DMS153 treated with DMSO at 0.1 percent for 48 hours (cell line): ENCODE data around the gene KIR3DL3.
"Not testable (repeated sequence)": the region's sequence is repeated elsewhere in the genome, so short reads cannot be mapped to it uniquely, and the experiment has no call there.

ENCODE experiments used
- DNase-seq: peaks from one replicate; lab custom pipeline; 2025; ENCODE audit not compliant: unreplicated experiment; lab: John Stamatoyannopoulos, UW

The KIR3DL3 gene

DNA sequence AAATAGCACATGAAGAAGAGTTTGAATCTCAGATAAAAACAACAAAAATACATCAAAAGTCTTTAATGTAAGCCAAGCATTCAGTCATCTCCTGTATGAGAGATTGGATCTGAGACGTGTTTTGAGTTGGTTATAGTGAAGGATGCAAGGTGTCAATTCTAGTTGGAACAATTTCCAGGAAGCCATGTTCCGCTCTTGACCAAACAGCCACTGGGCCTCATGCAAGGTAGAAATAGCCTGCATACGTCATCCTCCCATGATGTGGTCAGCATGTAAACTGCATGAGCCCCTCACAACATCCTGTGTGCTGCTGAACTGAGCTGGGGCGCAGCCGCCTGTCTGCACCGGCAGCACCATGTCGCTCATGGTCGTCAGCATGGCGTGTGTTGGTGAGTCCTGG, at the start of gene KIR3DL3:
TSS of gene KIR3DL3 (plus strand) at position 301 of the 400 bp plus-strand sequence. CDS start at position 356, 55 bp downstream.
- no peak for DNase-seq

DNA sequence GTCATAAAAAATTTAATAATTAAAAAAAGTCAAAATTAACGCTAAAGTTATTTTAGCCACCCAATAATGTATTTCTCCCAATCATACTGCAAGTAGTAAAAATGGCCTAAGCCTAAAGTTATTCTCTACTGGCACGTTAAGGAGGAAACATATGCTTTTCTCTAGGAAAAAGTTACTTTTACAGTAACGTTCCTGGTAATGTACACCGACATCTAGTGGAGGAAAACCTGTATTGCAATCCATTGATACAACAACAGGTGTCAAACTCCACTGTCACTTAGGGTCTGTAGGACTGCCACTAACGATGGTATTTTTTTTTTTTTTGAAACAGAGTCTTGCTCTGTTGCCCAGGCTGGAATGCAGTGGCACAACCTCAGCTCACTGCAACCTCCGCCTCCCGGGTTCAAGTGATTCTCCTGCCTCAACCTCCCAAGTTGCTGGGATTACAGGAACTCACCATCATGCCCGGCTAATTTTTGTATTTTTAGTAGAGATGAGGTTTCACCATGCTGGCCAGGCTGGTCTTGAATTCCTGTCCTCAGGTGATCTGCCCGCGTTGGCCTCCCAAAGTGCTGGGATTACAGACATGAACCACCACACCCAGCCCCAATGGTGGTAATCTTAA, 47.9 kb upstream of the KIR3DL3 start:
- peak; percentile 13 for DNase-seq

DNA sequence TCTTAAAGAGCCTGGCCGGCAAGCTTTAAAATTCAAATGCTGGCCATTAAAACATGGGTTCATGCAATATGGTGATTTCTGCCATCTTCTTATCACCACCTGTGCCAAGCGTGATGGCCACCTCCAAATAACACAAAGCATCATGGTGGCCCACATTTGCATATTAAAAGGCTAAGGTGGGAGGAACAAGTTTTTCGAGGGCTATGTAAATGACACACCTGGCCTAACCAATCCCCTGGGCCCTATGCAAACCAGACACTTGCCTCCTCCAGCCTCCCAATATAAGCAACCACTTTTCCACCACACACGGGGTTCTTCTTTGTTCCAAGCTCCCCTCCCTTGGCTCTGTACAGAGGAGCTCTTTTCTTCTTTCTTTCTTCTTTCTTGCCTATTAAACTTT, 47.0 kb upstream of the KIR3DL3 start:
- no peak for DNase-seq

DNA sequence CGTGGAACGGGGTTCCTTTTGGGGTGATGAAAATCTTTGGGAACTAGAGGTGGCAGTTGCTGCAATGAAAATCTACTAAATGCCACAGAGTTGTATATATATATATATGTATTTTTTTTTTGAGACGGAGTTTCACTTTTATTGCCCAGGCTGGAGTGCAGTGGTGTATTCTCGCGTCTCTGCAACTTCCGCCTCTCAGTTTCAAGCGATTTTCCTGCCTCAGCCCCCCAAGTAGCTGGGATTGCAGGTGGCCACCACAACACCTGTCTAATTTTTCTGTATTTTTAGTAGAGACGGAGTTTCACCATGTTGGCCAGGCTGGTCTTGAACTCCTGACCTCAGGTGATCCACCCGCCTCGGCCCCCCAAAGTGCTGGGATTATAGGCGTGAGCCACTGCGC, 42.6 kb upstream of the KIR3DL3 start:
- DNase-seq, result not testable (repeated sequence)

DNA sequence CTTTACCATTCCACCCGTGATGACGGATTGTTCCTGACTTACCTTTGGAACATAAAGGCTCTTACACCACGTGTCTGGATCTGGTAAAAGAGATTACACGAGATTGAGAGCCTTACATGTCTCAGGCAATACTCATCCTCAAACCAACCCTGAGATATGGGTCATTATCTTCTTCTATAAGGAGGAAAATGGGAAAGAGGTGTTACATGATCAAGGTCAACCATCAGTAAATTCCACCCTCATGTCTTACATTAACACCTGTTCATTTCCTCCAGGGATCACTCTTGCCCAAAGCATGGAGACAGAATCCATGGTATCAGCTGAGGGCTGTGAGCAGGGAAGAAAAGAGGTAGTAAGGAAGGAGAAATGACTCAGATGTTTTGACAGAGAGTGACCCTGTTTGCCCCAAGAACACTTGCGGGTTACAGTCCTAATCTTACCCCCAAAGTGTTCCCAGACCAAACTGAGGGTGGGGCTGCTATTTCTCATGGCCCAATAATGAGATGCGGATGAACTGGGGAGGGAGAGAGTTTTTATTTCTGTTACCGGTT, 41.9 kb upstream of the KIR3DL3 start:
- no peak for DNase-seq

DNA sequence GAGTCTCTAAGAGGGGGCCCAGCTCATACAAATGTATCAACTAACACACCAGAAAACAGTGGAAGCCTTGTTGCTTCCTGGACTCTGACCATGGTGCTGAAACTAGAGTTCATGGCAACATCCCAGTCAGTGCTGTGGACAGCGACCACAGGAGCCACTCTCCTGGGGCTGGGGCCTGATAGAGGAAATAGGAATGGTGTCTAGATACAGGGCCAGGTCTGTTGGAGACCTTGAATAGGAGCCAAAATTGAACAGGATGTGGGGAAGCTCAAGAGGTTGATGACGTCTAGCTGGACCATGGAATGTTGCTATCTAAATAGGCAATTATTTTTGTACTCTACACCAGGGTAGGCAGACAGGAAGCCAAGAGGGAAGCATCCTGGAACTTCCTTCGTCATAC, 39.7 kb upstream of the KIR3DL3 start:
- no peak for DNase-seq

DNA sequence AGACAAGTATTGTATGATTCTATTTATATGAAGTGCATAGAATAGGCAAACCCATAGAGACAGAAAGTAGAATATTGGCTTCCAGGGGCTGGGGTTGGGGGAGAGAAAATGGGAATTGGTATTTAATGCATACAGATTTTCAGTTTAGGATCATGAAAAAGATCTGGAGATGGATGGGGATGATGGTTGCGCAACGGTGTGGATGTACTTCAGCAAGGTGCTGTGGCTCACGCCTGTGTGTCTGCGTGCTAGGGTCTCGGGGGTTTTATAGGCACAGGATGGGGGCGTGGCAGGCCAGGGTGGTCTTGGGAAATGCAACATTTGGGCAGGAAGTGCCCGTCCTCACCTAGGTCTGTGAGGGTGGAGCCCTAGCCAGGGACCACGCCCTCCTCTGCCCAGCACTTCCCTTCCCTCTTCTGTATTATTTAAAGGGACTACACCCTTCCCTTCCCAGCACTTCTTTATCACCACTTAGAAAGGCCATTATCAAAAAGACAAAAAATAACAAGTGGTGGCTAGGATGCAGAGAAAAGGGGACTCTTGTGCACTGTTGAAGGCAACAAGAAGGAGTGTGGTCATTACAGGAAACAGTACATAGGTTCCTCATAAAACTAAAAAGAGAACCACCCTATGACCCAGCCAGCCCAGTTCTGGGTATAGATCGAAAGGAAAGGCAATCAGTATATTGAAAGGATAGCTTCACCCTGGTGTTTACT, 32.5 kb upstream of the KIR3DL3 start:
- no peak for DNase-seq

DNA sequence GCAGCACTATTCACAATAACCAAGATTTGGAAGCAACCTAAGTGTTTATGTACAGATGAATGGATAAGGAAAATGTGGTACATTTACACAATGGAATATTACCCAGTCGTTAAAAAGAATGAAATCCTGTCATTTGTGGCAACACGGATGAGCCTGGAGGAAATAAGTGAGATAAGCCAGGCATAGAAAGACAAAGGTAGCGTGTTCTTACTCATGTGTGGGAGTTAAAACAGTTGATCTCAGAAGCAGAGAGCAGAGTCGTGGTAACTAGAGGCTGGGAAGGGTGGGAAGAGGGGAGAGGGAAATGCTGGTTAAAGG, 32.0 kb upstream of the KIR3DL3 start:
- no peak for DNase-seq

DNA sequence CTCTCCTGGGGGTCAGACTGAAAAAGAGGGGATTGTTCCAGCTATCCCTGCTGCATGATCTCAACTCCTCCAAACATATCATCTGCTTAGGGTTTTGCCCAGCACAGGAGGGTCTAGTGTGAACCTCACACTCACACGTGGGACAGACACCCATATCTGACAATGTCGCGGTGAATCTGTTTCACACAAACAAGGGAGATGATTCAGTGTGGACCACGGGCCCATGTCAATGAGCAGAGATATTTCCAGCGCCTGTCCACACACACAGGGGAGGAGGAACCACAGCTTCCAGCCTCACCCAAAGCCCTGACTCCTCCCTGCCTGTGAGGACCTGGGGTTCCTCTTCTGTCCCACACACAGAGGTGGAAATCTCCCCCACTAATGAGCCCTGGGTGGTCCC, 29.6 kb upstream of the KIR3DL3 start:
- no peak for DNase-seq

DNA sequence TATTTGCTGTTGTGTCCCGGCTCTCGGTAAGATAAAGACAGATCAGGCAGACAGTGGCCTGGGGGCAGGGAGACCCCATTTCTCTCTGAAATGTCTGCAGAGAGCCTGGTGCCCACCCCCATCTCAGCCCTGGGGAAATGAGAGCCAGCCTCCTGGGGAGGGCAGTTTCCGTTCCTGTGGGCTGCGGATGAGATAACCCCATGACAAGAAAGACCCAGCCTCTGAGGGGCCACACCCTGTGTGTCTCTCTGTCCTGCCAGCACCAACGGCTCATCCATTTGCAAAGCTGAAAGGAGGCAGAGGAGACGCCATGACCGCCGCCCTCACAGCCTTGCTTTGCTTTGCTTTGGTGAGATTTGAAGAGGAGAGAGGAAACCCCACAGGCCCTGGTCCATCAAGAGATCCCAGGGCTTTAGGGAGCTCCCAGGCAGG, 28.1 kb upstream of the KIR3DL3 start:
- DNase-seq, result no peak

DNA sequence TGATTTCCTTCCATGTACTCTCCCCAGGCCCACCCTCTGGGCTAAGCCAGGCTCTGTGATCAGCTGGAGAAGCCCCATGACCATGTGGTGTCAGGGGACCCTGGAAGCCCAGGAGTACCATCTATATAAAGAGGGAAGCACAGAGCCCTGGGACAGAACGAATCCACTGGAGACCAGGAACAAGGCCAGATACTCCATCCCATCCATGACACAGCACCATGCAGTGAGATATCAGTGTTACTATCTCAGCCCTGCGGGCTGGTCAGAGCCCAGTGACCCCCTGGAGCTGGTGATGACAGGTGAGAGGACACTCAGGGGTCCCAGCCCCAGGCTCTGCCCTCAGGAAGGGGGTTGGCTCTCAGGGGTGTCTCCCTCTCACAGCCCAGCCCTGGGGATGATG, 27.5 kb upstream of the KIR3DL3 start:
- DNase-seq, result no peak

DNA sequence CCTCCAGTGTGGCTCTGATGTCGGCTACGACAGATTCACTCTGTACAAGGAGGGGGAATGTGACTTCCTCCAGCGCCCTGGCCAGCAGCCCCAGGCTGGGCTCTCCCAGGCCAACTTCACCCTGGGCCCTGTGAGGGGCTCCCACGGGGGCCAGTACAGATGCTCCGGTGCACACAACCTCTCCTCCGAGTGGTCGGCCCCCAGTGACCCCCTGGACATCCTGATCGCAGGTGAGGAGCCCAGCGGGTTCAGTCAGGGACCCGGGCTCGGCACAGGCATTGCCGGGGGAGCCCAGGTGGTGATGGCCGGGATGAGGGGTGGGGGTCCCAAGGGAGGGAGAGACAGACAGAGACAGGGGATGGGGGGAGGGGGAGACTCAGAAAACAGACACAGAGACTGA, 26.5 kb upstream of the KIR3DL3 start:
- DNase-seq, result not testable (repeated sequence)

DNA sequence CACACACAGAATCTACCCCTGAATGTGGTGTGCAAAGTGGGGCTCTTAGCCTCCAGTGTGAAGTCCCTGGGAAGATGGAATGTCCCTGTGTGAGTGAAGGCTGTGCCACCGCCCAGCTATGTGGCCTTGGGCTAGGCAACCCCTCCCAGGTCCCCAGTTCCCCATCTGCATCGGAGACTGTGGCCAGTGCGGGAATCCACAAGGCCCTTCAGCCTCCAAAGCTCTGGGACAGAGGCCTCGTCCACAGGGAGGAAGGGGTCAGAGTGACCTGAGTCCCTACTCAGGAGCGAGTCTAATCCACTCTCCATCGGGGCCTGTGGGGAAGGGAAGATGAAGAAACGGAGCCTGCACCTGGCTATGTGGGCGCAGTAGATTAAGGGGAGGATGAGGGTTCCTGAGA, 19.3 kb upstream of the KIR3DL3 start:
- DNase-seq, result no peak

DNA sequence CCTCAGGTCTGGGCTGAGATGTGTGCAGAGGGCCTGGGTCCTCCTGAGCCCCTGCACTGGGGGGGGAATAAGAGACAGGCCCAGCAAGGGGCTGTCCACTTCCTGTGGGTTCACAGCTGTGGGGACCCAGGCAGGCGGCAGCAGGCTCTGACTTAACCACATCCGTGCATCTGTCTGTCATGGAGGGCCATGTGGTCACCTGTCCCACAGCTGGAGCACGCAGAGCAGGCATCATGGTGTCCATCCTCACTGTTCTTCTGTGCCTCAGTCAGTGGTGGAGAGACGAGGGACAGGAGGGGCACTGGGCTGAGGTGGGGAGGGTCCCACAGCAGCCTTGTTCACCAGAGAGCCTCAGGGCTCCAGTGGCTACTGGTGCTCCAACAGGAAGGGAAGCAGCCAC, 16.3 kb upstream of the KIR3DL3 start:
- DNase-seq, result no peak

DNA sequence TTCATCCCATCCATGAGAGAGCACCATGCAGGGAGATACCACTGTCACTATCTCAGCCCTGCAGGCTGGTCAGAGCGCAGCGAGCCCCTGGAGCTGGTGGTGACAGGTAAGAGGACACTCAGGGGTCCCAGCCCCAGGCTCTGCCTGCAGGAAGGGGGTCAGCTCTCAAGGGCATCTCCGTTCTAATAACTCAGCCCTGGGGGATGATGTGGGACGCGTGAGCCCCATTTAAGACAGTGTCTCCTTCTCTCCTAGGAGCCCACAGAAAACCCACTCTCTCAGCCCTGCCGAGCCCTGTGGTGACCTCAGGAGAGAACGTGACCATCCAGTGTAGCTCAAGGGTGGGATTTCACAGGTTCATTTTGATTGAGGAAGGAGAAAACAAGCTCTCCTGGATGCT, 15.5 kb upstream of the KIR3DL3 start:
- DNase-seq, result peak; percentile 19

DNA sequence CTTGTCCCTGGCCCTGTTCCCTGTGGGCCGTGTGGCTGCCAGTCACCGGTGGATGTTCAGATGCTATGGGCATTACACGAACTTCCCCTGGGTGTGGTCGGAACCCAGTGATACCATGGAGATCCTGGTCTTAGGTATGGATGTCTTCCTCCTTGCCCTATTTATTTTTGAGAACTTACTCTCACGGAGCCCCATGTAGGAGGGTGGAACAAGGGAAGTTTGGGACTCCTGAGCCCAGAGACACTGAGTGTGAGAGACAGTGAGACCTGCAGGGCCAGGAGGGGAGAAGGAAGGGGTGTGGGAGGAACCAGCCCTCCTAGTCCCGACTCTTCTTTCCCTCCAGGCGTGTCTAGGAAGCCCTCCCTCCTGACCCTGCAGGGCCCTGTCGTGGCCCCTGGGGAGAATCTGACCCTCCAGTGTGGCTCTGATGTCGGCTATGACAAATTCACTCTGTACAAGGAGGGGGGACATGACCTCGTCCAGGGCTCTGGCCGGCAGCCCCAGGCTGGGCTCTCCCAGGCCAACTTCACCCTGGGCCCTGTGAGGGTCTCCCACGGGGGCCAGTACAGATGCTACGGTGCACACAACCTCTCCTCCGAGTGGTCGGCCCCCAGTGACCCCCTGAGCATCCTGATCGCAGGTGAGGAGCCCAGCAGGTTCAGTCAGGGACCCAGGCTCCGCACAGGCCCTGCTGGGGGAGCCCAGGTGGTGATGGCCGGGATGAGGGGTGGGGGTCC, 14.9 kb upstream of the KIR3DL3 start:
- no peak for DNase-seq

DNA sequence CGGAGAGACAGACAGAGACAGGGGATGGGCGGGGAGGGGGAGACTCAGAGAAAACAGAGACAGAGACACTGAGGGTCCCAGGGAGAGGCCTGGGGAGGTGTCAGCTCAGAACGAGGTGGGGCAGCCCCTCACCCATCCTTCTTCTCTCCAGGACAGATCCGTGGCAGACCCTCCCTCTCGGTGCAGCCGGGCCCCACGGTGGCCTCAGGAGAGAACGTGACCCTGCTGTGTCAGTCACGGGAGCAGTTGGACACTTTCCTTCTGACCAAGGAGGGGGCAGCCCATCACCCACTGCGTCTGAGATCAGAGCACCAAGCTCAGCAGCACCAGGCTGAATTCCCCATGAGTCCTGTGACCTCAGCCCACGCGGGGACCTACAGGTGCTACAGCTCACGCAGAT, 14.3 kb upstream of the KIR3DL3 start:
- DNase-seq, result not testable (repeated sequence)

DNA sequence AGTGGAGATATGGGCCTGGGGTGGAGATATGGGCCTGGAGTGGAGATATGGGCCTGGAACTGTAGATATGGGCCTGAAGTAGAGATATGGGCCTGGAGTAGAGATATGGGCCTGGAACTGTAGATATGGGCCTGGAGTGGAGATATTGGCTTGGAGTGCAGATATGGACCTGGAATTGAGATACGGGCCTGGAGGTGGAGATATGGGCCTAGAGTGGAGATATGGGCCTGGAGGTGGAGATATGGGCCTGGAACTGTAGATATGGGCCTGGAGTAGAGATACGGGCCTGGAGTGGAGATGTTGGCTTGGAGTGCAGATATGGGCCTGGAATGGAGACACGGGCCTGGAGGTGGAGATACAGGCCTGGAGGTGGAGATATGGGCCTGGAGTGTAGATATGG, 402 bp downstream of the KIR3DL3 start:
- no peak for DNase-seq

DNA sequence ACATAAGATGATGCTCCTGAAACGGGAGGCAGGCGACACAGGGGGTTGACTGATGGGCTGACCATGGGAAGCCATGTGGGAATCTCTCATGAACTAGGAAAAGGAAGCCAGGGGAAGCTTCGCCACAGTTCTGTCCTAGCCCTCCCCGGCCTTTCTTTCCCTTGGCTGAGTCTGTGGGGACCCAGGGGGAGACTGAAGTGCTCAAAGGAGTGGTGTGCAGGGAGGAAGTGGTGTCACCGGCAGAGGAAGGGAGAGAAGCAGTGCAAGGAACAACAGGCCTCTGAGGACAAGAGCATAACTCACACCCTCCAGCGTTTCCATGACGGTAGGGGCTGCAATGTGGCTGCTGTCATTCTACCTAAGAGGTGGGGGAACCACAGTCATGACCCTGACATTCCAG, 1.1 kb downstream of the KIR3DL3 start:
- DNase-seq, result no peak

DNA sequence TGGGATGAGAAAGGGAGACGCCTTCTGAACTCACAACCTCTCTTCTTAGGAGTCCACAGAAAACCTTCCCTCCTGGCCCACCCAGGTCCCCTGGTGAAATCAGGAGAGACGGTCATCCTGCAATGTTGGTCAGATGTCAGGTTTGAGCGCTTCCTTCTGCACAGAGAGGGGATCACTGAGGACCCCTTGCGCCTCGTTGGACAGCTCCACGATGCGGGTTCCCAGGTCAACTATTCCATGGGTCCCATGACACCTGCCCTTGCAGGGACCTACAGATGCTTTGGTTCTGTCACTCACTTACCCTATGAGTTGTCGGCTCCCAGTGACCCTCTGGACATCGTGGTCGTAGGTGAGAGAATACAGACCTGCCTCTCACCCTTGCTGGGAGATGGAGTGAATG, 3.3 kb downstream of the KIR3DL3 start:
- no peak for DNase-seq

DNA sequence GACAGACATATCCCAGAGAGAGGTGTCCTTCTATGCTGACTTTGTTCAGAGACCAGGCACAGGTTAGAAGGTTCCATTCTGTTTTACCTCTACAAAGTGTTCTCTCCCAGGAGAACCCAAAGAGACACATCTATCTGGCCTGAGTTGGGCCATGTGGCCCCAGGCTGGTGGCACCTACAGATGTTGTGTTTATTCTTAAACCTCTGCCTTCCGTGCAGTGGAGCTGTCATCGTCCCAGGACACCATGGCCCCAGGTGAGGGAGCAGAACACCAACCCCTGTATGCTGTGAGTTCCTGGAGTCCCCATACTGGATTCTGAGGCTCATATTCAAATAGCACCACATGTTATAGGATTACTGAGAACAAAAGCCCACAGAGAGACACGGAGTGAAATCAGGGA, 3.9 kb downstream of the KIR3DL3 start:
- no peak for DNase-seq
